ENCODE measurements around the gene THOC6. TPM values are rescaled to one million over a fixed set of nuclear protein-coding genes. Genes with fewer than 3 reads are reported as not detected.

THOC6 gene
- polyA plus RNA-seq, 1 experiment = 14.5 TPM

DNA sequence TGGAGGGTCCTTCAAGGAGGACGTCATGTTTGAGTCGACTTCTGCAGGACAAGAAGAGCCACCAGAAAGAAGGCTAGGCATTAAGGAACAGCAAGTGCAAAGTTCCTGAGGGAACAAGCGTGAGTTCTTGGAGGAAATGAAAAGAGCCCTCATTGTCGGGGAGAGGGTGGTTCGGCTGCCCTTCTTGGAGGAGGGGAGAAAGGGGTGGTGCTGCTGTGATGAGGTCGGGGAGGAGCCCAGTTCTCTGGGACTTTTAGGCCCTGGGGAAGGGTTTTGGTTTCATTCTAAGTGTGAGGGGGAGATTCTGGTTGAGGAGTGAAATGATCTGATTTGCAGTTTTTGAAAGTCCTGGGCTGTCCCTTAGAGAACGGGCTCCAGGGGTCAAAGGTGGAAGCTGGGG is 8.8 kb downstream of the THOC6 start:
- no peaks in the 10 kb centered on the region; the same call in 1 of the 2 replicates for H3K9me3 ChIP-seq (ENCODE audit: control insufficient read depth, insufficient read depth, low read length)
- DNase-seq (ENCODE audit: low read depth, low spot score) = no peak
- CTCF ChIA-PET = interaction anchor here (1.1 to 3.8 kb wide), 10 partner anchors 9 to 101 kb away, joined by 4 to 27 read pairs (median 11); partner anchors contain the start of genes HCFC1R1 and TNFRSF12A
- TF ChIP-seq, protein P1, sequence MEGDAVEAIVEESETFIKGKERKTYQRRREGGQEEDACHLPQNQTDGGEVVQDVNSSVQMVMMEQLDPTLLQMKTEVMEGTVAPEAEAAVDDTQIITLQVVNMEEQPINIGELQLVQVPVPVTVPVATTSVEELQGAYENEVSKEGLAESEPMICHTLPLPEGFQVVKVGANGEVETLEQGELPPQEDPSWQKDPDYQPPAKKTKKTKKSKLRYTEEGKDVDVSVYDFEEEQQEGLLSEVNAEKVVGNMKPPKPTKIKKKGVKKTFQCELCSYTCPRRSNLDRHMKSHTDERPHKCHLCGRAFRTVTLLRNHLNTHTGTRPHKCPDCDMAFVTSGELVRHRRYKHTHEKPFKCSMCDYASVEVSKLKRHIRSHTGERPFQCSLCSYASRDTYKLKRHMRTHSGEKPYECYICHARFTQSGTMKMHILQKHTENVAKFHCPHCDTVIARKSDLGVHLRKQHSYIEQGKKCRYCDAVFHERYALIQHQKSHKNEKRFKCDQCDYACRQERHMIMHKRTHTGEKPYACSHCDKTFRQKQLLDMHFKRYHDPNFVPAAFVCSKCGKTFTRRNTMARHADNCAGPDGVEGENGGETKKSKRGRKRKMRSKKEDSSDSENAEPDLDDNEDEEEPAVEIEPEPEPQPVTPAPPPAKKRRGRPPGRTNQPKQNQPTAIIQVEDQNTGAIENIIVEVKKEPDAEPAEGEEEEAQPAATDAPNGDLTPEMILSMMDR (IDR thresholded peaks at IDR 0.05; ENCODE audit: low read depth, low read length) = no peak
- H3K4me3 ChIP-seq (ENCODE audit: low read depth, low read length) = no peak overlapping the region
- H3K27me3 ChIP-seq (ENCODE audit: control insufficient read depth, insufficient read depth, low read length) = peaks cover 74% of the 10 kb centered on the region
- no peak overlapping the region for H3K27ac ChIP-seq (ENCODE audit: low read depth, low read length)
- POLR2A ChIA-PET = interaction anchor here (2.4 kb wide), 1 partner anchor 11 kb away, joined by 30 read pairs; the partner anchor contains the start of gene TNFRSF12A

DNA sequence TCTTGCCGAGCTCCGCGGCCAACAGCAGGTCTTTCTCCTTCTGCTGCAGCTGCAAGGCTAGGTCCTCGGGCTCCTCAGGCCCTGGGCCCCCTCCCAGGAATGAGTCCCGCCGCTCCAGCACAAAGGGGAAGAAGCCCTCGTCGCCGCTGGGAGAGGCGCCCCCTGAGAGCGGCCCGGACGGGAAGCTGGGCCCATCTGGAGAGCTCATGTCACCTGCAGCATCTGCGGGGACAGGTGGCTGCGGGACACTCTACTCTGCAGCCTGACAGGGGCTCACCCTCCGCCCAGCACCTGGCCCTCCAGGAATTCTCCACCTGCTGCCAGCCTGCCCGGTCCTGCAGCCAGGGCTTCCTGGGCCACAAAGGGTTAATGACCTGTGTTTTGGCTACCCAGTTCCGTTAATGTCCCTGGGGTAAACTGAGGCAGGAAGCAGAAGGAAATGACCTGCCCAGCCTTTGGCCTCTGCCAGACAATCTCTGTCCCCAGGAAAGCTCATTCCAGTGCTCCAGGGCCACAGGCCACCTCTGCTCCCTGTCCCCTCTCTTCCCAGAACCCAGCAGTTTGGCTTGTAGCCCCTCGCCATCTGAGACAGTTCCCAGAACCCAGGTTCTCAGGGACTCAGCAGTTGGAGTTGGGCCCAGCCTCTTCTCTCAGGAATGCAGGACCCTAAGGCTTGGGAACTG is 11.6 kb downstream of the THOC6 start:
- Histone ChIP-seq H3K9me3 (ENCODE audit: control insufficient read depth, insufficient read depth, low read length) (no peaks in the 10 kb centered on the region), H3K4me3 (ENCODE audit: low read depth, low read length) (no peak overlapping the region), H3K27me3 (ENCODE audit: control insufficient read depth, insufficient read depth, low read length) (peaks cover 77% of the 10 kb centered on the region), H3K27ac (ENCODE audit: low read depth, low read length) (no peak overlapping the region)
- DNase-seq (ENCODE audit: low read depth, low spot score) = no peak
- TF ChIP-seq, protein P1 (IDR thresholded peaks at IDR 0.05; ENCODE audit: low read depth, low read length) = no peak
- ChIA-PET CTCF (interaction anchor here (1.0 to 1.1 kb wide), 2 partner anchors 9 to 11 kb away, joined by 3 to 8 read pairs; no protein-coding TSS in a partner anchor), POLR2A (no interaction called here)

- Histone ChIP-seq H3K9me3 (ENCODE audit: control insufficient read depth, insufficient read depth, low read length) (no peaks in the 10 kb centered on the region), H3K4me3 (ENCODE audit: low read depth, low read length) (no peak overlapping the region), H3K27me3 (ENCODE audit: control insufficient read depth, insufficient read depth, low read length) (peaks cover 73% of the 10 kb centered on the region), H3K27ac (ENCODE audit: low read depth, low read length) (no peak overlapping the region)
- DNase-seq (ENCODE audit: low read depth, low spot score) = no peak
- TF ChIP-seq, protein P1 (IDR thresholded peaks at IDR 0.05; ENCODE audit: low read depth, low read length) = no peak
- CTCF ChIA-PET = interaction anchor here (0.8 kb wide), 1 partner anchor 98 kb away, joined by 3 read pairs; no protein-coding TSS in a partner anchor
- POLR2A ChIA-PET = no interaction called here
Observed at GRCh38 chr16:3035972-3036725, 12.3 kb downstream of the THOC6 start.

DNA sequence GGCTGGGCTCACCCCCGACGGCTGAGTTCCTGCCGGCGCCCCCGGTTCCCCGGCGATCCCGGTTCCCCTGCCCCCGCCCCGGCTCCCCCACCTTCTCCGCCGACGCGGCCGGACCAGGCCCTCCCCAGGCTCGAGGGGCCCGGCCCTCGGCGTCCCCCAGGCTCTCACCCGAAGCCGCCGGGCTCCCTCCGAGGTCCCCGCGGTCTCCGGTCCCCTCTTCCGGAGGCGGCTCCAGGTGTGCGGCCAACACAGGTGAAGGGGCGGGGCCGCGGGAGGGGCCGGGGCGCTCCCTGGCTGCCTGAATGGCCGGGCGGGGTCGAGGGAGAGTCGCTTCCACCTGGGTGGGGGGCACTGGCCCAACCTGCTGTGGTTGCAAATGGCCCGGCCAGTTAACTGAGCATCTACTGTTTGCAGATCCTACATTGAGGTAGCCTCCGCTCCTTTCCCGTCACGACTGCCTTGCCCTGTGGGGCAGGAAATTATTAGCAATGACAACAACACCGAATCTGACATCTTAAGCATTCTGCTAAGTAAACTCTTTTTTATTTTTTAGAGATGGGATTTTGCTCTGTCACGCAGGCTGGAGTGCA is 13.0 kb downstream of the THOC6 start, which contains the start of gene BICDL2:
Gene BICDL2, minus strand, starts transcription at position 219 of the 590 bp plus-strand sequence. CDS start 1,448 bp downstream, outside the sequence.
- ChIA-PET POLR2A (no interaction called here), CTCF (interaction anchor here (0.8 kb wide), 1 partner anchor 98 kb away, joined by 3 read pairs; no protein-coding TSS in a partner anchor)
- Histone ChIP-seq H3K9me3 (ENCODE audit: control insufficient read depth, insufficient read depth, low read length) (no peaks in the 10 kb centered on the region), H3K27ac (ENCODE audit: low read depth, low read length) (no peak within 1 kb of the TSS), H3K4me3 (ENCODE audit: low read depth, low read length) (no peak within 1 kb of the TSS), H3K27me3 (ENCODE audit: control insufficient read depth, insufficient read depth, low read length) (peaks cover 73% of the 10 kb centered on the region)
- TF ChIP-seq, protein P1 (IDR thresholded peaks at IDR 0.05; ENCODE audit: low read depth, low read length) = no peak
- DNase-seq (ENCODE audit: low read depth, low spot score) = no peak
